Activated CD4-positive, alpha-beta T cell treated with anti-CD3 and anti-CD28 coated beads, Interleukin-2, amount 50 U/mL, for 24 hours (primary cell): ENCODE measurements around the gene ZNF892.

Experiments
- DNase-seq, 2 donors: peaks; one replicate each; pipeline ENCODE4 v3.0.0-alpha.2; 2020; ENCODE audit warnings: low read depth in 1 of 2, low spot score in 1 of 2

Gene ZNF892

DNA sequence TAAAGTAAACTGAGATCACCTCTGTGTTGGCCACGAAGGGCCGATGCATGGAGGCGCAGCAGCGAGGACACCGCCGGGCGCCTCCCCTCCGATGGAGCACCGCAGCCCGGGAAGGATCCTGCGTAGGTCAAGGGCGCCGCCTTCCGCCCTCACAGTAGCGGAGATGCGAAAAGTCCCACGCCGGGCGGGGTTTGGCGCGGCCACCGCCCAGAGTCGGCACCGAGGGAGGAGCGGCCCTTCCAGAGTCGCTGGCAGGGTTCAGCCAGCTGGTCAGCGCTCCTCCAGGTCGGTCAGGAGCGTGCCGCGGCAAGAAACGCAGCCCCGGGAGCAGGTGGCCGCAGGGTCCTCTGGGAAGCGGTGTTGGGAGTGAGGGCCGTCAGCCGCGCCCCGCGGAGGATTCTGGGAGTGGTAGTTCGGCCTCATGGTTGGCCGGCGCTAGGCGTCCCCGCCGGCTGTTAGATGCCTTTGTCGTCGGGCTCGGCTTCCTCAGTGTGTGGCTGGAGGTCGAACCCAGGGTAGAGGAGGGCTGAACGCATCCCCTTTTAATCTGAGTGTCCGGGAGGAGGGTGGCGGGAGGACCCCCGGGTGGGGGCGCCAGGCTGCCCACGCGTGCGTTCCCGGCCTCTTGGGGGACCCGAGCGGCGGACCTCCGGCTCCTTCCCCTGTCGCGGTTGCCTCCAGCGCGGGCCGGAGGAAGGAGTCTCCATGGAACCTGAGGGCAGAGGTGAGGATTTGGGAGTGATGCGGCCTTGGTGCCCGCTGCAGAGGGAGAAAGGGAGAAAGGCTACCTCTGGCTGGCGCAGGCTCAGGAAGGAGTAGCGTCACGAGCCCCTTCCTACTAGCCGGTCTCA is at the start of gene ZNF892:
Gene ZNF892 (plus strand): TSS at position 411 of the 851 bp plus-strand sequence. CDS start 295 bp downstream, at position 706.
- peak; percentile 64 to 77 for DNase-seq

DNA sequence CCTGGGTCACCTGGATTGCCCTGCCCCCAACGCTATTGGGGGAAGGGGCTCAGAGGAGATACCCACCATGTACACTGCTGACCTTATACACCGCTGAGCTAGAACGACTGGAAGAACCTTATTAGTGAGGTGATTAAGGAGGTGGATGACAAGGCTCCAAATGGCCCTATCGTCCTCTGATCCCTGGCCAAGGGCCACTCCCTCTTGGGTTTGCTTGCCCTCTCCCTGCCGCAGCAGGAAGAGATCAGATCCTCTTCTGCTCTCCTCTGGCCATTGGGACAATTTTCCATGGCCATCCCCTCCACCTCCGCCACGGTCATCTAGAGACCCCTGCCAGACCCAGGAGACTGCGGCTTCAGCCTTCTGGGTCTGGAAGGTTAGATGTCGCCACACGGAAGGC is 48.9 kb upstream of the ZNF892 start:
- DNase-seq = no peak

DNA sequence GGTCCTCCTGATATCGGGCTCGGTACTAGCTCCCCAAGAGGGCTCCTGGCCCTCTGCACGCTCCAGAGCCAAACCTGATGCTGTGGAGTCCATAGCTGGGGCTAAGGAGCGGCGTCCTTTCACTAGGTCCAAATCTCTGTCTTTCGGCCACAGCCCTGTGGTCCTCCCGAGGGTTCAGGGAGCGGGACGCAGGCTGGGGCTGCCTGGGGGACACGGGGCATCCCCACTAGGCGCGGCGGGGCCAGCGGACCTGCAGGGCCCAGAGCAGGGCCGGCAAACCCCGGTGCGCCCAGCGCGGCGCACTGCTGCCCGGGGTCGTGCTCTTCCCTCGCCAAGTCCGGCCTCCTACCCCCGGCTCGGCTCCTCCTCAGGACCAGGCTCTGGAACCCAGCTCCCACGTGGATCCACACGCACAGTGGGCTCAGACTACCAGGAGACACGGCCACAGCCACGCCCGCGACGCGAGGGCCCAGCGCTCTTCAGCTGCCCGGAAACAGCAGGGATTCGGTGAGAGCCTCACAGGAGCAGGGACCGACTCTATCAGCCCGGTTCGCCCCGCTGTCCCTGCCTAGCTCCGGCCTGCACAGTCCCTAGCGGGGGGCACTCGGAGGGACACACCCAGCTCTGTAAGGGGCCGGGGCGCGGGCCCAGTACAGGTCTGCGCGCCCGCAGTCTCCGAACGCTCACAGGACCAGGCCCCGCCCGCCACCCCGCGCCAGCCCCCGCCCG is 48.3 kb upstream of the ZNF892 start:
- DNase-seq = peak; percentile 8 to 22

DNA sequence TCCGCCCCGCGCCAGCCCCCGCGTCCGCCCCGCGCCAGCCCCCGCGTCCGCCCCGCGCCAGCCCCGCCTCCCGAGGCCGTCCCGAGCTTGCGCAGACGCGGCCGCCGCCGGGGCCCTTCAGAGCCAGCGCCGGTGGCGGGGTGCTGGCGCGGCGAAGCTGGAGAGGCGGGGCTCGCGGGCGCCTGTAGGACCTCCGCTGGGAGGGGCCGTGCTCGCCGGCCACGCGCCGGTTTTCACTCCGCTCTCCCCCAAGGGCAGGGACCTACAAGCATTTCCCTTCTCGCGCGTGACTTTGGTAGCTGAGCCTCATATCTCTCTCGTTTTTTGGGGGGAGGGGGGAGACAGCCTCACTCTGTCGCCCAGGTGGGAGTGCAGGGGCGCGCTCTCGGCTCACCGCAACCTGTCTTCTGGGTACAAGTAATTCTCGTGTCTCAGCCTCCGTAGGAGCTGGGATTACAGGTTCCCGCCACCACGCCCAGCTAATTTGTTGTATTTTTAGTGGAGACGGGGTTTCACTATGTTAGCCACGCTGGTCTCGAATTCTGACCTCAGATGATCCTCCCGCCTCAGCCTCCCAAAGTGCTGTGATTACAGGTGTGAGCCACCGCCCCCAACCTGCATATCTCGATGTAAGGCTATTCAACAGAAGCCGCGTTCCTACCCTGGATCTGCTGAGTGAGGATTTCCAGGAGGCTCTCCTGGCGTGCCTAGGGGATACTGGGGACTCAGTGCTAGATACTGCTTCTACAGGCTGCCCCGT is 47.5 kb upstream of the ZNF892 start, which contains the start of gene ZNF514:
Gene ZNF514 (minus strand): TSS at position 159 of the 760 bp plus-strand sequence. CDS start 6,595 bp downstream, outside the sequence.
- DNase-seq = peak; percentile 43 to 60

DNA sequence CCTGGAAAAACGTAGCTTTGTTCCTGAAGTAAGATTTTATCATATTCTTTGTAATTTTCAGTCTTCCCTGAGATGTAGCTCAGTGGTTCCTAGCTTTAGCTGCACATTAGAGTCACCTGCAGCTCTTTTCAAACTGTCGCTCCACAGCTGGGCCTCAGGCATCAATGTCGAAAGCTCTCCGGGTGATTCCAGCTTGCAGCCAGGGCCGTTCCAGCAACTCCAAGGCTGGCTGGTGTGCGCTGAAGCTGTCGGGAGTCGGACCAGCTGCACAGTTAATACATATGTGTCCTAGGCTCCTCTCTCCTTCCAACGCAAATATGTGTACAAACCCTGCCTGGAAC is 42.3 kb upstream of the ZNF892 start:
- DNase-seq = no peak

DNA sequence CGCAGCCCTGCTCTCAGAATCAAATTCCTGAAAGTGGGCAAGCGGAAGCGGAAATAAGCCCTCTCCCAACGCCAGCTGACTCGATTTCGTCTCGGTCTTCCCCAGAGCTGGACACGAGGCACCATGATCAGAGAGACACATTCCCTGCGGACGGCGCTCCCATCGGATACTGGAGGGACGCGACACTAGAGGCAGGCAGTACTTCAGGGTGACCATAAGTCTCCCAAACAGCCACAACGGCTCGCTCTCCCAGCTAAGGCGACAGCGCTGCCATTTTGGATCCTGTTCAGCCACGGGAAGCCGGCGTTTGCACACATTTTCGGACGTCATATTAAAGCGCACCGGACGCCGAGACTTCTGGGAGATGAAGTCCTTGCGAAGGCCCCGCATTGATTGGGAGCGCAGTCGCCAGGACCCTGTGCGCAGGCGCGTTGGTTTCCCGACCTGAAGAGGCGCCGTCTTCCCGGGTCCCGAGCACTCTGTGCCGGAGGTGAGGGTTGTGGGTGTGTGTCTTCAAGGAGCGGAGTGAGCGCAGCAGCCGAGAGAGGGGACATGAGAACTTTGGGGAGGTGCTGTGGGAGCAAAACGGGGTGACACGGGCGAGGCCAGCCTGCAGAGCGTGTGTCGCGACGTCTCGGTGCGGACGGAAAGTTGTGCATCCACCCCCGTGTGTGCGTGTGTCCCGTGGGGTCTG is 41.8 kb upstream of the ZNF892 start, which contains the start of gene ZNF2:
Gene ZNF2 (plus strand): TSS at position 439 of the 694 bp plus-strand sequence. CDS start 10,418 bp downstream, outside the sequence.
- peak; percentile 87 to 98 for DNase-seq

DNA sequence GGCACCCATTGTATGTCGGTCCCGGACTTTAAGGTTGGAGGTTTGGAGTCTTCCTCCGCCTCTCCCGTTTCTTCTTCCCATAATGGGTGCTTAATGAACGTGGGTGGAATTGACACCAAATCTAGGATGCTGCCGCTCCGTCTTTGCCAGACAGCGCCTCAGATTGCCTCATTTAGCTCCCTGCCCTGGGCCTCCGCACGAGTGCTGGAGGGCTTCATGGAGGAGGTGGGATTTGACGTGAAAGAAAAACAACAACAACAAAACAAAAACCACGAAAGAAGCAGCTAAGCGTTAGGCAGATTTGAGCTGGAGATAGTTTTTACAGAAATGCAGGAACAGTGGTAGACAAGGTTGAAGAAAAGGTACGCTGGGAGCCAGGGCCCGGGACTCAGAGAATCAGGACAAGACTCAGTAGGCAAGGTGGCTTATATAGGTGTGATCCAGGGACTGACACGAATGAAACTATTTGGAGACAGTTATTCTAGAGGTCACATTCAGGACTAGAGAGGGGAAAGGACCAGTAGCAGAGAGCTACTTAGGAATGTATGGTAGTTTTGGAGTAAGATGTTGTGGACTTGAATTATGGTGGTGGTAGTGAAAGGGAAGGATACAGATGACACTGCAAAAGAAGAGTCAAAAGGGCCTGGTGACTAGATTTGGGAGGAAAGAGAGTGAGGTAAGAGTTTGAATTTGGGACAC is 41.1 kb upstream of the ZNF892 start:
- no peak for DNase-seq

DNA sequence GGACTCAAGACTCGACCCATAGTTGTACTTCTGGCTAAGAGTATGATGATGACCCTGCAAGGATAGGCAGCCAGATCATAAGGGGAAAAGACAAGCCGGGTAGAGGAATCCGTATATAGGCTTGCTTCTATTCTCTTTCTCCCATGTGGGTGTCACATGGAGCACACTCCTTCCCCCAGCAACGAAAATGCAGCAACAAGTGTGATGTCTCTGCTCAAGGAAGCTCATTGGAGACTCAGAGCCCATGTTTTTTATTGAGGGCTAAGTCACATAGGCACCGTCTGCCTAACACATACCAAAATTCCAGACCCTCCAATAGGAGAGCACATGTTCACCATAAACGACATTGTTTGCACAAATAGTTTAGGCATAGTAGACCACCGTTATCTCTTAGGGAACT is 35.4 kb upstream of the ZNF892 start:
- no peak for DNase-seq

DNA sequence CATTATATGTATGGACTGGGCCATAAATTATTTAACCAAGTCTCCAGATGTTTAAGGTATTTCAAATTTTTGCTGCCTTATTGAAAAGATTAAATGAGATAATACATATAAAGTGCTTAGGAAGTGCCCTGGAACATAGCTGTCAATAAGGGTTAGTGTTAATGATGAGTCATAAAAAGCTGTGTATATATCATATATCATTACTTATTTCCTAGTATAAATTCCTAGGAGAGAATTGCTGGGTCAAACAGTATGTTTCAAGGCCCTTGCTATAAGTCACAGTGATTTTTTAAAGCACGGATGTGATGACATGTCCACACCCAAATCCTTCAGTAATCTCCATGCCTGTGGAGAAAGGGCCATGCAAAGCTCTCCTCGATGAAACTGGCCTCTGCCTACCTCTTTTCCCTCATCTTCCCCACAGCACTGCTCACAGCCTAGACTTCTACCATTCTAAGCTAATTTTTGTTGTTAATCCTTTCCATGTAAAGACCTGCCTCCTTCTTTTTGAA is 33.2 kb upstream of the ZNF892 start:
- no peak for DNase-seq

DNA sequence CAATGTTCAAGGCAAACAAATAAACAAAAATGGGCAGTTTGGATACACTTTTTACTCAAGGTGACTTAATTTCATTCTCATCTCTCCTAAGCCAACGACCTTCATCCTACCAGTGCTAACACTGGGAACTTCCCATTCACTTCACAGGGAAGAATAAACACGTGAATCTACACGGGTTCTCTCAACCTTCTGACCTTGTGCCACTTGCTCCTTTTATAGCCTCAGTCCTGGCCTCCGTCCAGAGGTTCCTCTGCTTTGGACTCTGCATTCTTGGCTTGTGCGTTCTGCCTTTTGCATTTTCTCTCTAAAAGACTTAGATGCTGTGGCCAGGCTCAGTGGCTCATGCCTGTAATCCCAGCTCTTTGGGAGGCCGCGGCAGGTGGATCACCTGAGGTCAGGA is 27.9 kb upstream of the ZNF892 start:
- no peak for DNase-seq

DNA sequence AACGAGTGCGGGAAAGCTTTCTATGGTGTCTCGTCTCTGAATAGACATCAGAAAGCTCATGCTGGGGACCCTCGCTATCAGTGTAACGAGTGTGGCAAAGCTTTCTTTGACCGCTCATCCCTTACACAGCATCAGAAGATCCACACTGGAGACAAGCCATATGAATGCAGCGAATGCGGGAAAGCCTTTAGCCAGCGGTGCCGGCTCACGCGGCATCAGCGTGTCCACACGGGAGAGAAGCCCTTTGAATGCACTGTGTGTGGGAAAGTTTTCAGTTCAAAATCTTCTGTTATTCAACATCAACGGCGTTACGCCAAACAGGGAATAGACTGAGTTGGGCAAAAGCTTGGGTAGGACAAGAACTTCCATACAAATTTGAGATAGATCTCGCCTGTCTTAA is 25.5 kb upstream of the ZNF892 start:
- DNase-seq = no peak

DNA sequence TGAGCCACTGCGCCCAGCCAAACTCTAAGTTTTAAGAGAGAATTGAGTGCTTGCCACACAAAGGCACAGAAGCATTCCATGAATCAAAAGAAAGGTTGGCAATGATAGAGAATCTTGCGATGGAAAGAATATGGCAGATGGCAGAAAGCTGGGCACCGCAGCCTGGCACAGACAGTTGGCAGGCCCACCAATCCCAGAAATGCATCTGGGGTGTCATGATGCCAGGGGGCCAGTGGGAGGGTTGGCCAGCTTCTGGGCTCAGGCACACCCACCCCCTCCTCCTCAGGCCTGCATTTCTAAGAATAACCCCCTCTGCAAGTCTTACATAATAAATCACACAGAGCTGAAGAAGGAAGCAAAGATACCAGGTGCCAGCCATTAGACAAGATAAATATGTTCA is 22.1 kb upstream of the ZNF892 start:
- no peak for DNase-seq

DNA sequence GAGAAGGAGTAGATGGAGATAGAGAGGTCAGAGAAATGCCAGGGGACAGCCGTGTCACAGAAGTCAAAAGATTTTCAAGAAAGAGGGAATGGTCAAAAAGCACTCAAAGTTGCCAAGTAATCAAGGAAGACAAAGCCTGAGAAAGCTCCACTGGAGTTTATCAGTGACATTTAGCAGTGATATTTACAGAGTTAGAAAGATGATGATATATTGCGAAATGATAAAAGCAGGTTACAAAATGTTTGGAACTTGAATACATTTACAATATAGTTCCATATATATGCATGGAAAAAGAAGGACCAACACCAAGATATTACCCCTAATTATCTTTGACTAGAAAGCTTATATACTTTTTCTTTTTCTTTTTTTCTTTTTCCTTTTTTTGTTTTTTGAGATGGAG is 21.3 kb upstream of the ZNF892 start:
- DNase-seq = no peak

DNA sequence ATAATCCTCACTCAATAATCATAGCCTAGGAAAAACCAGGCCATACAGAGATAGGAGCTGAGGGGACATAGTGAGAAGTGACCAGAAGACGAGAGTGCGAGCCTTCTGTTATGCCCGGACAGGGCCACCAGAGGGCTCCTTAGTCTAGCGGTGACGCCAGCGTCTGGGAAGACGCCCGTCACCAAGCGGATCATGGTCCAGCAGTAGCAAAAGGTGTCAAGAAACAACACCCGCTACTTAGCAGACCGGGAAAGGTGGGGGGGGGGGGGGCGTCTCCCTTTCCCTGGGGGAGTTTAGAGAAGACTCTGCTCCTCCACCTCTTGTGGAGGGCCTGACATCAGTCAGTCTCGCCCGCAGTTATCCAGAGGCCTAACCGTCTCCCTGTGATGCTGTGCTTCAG is 14.4 kb upstream of the ZNF892 start:
- peak; percentile 9 to 18 for DNase-seq

DNA sequence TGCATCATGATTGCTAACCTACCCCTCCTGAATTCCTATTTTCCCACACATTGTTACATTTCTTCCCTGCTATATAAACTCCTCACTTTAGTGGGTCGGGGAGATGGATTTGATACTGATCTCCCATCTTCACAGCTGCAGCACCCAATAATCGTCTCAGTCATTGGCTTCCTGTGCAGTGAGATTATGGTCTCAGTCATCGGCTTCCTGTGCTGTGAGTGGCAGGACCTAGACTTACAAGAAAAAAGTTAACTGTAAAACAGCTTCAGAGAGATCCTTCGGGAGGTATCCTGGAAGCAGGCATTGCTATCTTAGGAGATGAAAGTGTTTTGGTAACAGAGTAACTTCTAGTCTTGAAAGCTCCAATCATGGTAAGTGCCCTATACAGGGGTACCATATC is 3.4 kb upstream of the ZNF892 start:
- no peak for DNase-seq

DNA sequence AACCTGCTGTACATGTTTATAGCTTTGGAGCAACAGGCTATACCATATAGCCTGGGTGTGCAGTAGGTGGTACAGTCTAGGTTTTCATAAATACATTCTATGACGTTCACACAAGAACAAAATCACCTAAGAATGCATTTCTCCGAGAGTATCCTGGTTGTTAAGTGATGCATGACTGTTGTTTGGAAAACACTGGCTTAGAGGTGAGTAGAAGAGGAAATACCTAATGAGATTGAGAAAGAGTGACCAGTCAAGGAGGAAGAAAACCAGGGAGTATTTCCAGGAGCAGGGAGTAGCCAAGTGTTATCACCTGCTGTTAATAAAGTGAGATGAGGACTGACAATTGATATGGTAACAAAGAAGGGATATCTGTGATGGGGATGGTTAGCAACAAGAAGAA is 2.9 kb upstream of the ZNF892 start:
- no peak for DNase-seq

DNA sequence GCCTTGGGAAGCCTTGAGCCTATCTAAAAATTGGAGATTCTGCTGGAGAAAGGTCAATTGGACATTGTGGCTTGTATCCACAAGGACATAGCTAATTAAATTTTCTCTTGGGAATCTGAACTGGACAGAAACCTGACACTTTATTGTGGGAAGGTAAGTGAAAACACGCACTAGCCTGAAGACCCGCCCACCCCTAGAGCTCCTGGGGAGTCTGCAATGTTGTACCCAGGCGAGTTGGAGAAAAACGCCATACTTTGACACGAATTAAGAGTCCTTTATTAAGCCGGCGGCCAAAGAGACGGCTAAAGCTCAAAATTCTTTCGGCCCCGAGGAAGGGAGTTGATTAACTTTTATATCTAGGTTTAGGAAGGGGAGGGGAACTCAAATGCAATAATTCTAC is 1.2 kb upstream of the ZNF892 start:
- DNase-seq = no peak

DNA sequence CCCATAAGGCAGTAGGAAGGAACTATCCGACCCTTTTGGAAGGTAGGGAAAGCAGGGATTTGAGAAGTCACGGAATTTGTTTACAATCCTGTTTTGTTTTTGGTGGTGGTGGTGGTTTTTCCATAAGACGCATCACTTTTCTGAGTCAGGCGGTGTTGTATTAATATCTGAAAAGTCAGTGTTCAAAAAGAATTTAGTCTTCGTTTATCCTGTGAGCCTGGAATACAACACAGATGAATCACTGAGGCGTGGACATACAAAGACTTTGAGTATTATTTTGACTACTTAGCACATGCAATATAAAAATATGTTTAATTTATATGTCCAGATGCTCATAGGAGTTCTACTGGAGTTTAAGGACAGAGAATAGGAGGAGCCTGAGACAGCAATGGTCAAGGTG is 785 bp downstream of the ZNF892 start:
- DNase-seq = no peak

DNA sequence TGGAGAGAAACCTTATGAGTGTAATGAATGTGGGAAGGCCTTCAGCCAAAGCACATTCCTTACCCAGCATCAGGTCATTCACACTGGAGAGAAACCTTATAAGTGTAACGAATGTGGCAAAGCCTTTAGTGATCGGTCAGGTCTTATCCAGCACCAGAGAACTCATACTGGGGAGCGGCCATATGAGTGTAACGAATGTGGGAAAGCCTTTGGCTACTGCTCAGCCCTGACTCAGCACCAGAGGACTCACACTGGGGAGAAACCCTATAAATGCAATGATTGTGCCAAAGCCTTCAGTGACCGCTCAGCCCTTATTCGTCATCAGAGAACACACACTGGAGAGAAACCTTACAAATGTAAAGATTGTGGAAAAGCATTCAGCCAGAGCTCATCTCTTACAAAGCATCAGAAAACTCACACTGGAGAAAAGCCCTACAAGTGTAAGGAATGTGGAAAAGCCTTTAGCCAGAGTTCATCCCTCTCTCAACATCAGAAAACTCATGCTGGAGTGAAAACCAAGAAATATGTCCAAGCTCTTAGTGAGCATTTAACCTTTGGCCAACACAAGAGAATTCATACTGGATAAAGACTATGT is 7.8 kb downstream of the ZNF892 start:
- no peak for DNase-seq

DNA sequence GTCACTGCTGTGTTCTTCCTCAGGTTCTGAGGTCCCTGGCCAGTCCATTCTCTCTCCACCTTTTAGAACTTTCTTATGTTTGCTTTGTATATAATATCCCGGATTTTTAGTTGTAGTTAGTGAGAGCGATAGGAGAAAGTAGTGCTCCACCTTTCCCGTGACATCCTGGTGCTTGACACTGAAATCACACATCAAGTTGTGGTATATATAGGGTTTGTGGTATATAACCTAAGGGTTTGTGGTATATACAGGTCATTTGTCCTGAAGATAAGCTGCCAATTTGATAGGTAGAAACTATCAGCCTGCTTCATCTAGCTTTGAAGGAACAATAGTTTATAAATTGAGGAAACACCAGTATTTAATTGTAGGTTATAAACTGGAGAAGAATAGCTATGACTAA is 13.1 kb downstream of the ZNF892 start:
- DNase-seq = no peak
